ENCODE measurements around the gene PERM1. TPM values are rescaled to one million over a fixed set of nuclear protein-coding genes. Genes with fewer than 3 reads are reported as not detected.

PERM1 gene
- total RNA-seq, 4 donors from 2014 or later, result 0.11 to 0.50 (median 0.30) TPM

GRCh38 chr1:942864-943533 is 38.9 kb downstream of the PERM1 start:
- 25% methylated on average over 15 of the region's 27 CpGs for WGBS

GRCh38 chr1:942411-942821 is 39.5 kb downstream of the PERM1 start:
- TF ChIP-seq EP300 (IDR thresholded peaks at IDR 0.05), result no peak
- TF ChIP-seq POLR2A (IDR thresholded peaks at IDR 0.05; ENCODE audit: low read depth), result no peak
- TF ChIP-seq POLR2AphosphoS5 (IDR thresholded peaks at IDR 0.05), result no peak
- TF ChIP-seq CTCF (IDR thresholded peaks at IDR 0.05), result no peak
- Histone ChIP-seq H3K9me3 (no peaks in the 10 kb centered on the region), H3K36me3 (peaks cover 13 to 32% (median 30%) of the 10 kb centered on the region in 4 donors), H3K27me3 (peaks cover 10 to 65% (median 29%) of the 10 kb centered on the region in 4 donors), H3K4me3 (peak overlapping the region; percentile 48 to 61 (median 50)), H3K4me1 (peaks cover 34 to 57% (median 52%) of the 10 kb centered on the region in 4 donors), H3K27ac (replicated peaks in 1 of 4) (peak overlapping the region; percentile 36 to 78 (median 66))
- 0% methylated on average over 3 of the region's 48 CpGs for whole genome bisulfite sequencing
- DNase-seq (ENCODE audit: extremely low spot score), result no peak
- intact Hi-C loops (cut with DNase I), result no loop called here

More at GRCh38 chr1:942864-943533, 38.9 kb downstream of the PERM1 start:
- intact Hi-C loops (cut with DNase I), result no loop called here
- H3K9me3 ChIP-seq, result no peaks in the 10 kb centered on the region
- DNase-seq (ENCODE audit: extremely low spot score), result no peak
- H3K27ac ChIP-seq (replicated peaks in 1 of 4), result peak overlapping the region; percentile 36 to 78 (median 66)
- H3K36me3 ChIP-seq, result peaks cover 19 to 38% (median 36%) of the 10 kb centered on the region in 4 donors
- TF ChIP-seq POLR2AphosphoS5 (IDR thresholded peaks at IDR 0.05) (peak in 1 of 2 donors; percentile 36), CTCF (IDR thresholded peaks at IDR 0.05) (no peak)
- H3K4me1 ChIP-seq, result peaks cover 34 to 57% (median 52%) of the 10 kb centered on the region in 4 donors
- peak overlapping the region; percentile 48 to 61 (median 50) for H3K4me3 ChIP-seq
- H3K27me3 ChIP-seq, result peaks cover 10 to 59% (median 29%) of the 10 kb centered on the region in 4 donors

- Histone ChIP-seq H3K9me3 (no peaks in the 10 kb centered on the region), H3K27me3 (peaks cover 10 to 71% (median 29%) of the 10 kb centered on the region in 4 donors), H3K27ac (replicated peaks in 1 of 4) (peak overlapping the region; percentile 36 to 78 (median 66)), H3K4me3 (peak overlapping the region; percentile 48 to 61 (median 50)), H3K36me3 (peaks cover 8 to 25% (median 24%) of the 10 kb centered on the region in 4 donors), H3K4me1 (peaks cover 34 to 57% (median 52%) of the 10 kb centered on the region in 4 donors)
- 0% methylated on average over 16 of the region's 98 CpGs for WGBS
- TF ChIP-seq CTCF (IDR thresholded peaks at IDR 0.05) (no peak), POLR2A (IDR thresholded peaks at IDR 0.05; ENCODE audit: low read depth) (no peak), POLR2AphosphoS5 (IDR thresholded peaks at IDR 0.05) (no peak), EP300 (IDR thresholded peaks at IDR 0.05) (no peak)
- peak; percentile 94 for DNase-seq (ENCODE audit: extremely low spot score)
- intact Hi-C loops (cut with DNase I), result no loop called here
Measured at GRCh38 chr1:941588-942383, 40.1 kb downstream of the PERM1 start.

GRCh38 chr1:941015-941587 is 40.8 kb downstream of the PERM1 start:
- peak overlapping the region; percentile 48 to 61 (median 50) for H3K4me3 ChIP-seq
- peaks cover 10 to 78% (median 33%) of the 10 kb centered on the region in 4 donors for H3K27me3 ChIP-seq
- intact Hi-C loops (cut with DNase I), result no loop called here
- H3K27ac ChIP-seq (replicated peaks in 1 of 4), result peak overlapping the region; percentile 58 to 78 (median 68)
- no peak for DNase-seq (ENCODE audit: extremely low spot score)
- no peaks in the 10 kb centered on the region for H3K9me3 ChIP-seq
- WGBS, result 15% methylated on average over 4 of the region's 36 CpGs
- TF ChIP-seq EP300 (IDR thresholded peaks at IDR 0.05) (no peak), CTCF (IDR thresholded peaks at IDR 0.05) (no peak), POLR2AphosphoS5 (IDR thresholded peaks at IDR 0.05) (no peak), POLR2A (IDR thresholded peaks at IDR 0.05; ENCODE audit: low read depth) (no peak)
- H3K4me1 ChIP-seq, result peaks cover 34 to 60% (median 53%) of the 10 kb centered on the region in 4 donors
- peaks cover 2 to 19% (median 17%) of the 10 kb centered on the region in 4 donors for H3K36me3 ChIP-seq

Measured in esophagus muscularis mucosa (tissue), 4 donors.